Natural killer cell (primary cell): ENCODE data around the gene POFUT2. TPM values are rescaled to one million over a fixed set of nuclear protein-coding genes. Genes with fewer than 3 reads are reported as not detected.

Source experiments
- ATAC-seq, 3 donors: fragments of 150-1000 bp in 2 of 3; fragments of 200-7000 bp in 1 of 3; cut with Tn5 transposase; 1 replicate in 1 of 3; 2 replicates in 2 of 3; pipeline ENCODE4 v1.10.0; 2021; ENCODE audit warnings: mild to moderate bottlenecking in 2 of 3, moderate library complexity in 2 of 3
- DNase-seq, 2 donors: peaks; one replicate each; pipeline versions ENCODE4 v3.0.0 to v3.0.0-alpha.2; 2013 to 2021; ENCODE audit warnings: mixed read lengths in 1 of 2
- H3K27ac ChIP-seq: one replicate; pipeline ENCODE4 v1.5.1; 2013; ENCODE audit warnings: mild to moderate bottlenecking, low read length
- H3K27me3 ChIP-seq: one replicate; pipeline ENCODE4 v1.6.1; 2013; ENCODE audit warnings: low read length; ENCODE audit not compliant: control insufficient read depth, insufficient read depth
- H3K36me3 ChIP-seq: one replicate; pipeline ENCODE4 v1.6.1; 2013; ENCODE audit warnings: low read length; ENCODE audit not compliant: control insufficient read depth, insufficient read depth
- H3K4me1 ChIP-seq: one replicate; pipeline ENCODE4 v1.6.1; 2013; ENCODE audit warnings: low read length; ENCODE audit not compliant: control insufficient read depth, insufficient read depth
- H3K4me3 ChIP-seq: one replicate; pipeline ENCODE4 v1.5.1; 2013; ENCODE audit warnings: low read length
- H3K9me3 ChIP-seq: one replicate; pipeline ENCODE4 v1.6.1; 2013; ENCODE audit warnings: low read length; ENCODE audit not compliant: control insufficient read depth, insufficient read depth
- H3K27ac Mint-ChIP-seq, 2 donors: one replicate each; pipeline ENCODE4 v1.8.0; 2022; ENCODE audit warnings: mild to moderate bottlenecking in 2 of 2, mixed read lengths in 2 of 2, moderate library complexity in 1 of 2
- H3K27me3 Mint-ChIP-seq, 2 donors: one replicate each; pipeline ENCODE4 v1.8.0; 2022; ENCODE audit warnings: low read depth in 2 of 2, mixed read lengths in 2 of 2
- H3K36me3 Mint-ChIP-seq: one replicate; pipeline ENCODE4 v1.8.0; 2022; ENCODE audit warnings: mixed read lengths
- H3K4me1 Mint-ChIP-seq, 2 donors: one replicate each; pipeline ENCODE4 v1.8.0; 2022; ENCODE audit warnings: mixed read lengths in 2 of 2
- H3K4me3 Mint-ChIP-seq: one replicate; pipeline ENCODE4 v1.8.0; 2022; ENCODE audit warnings: mild to moderate bottlenecking, moderate library complexity, mixed read lengths
- H3K9me3 Mint-ChIP-seq, 2 donors: one replicate each; pipeline ENCODE4 v1.8.0; 2022; ENCODE audit warnings: mixed read lengths in 2 of 2
- CTCF ChIP-seq: fragments of 200-600 bp; IDR thresholded peaks from one replicate; pipeline ENCODE4 v1.8.0; 2022; ENCODE audit warnings: antibody characterized with exemption
- WGBS: methylation state at CpG from one replicate; pipeline ENCODE4 v1.1.7; 2013; ENCODE audit warnings: missing lambda C conversion rate; ENCODE audit not compliant: insufficient coverage; 5-methylcytosine and 5-hydroxymethylcytosine counted together
- intact Hi-C: fragments of 100-400 bp; cut with micrococcal nuclease; formaldehyde crosslinking; loops from one replicate; pipeline ENCODE4 v1.14.2; 2022
- total RNA-seq, 4 donors: library from RNA; stranded (reverse); fragments of 120-200 nt in 1 of 4; gene quantifications; one replicate each; pipeline versions ENCODE4 v1.2.3 to v1.2.4, GENCODE V29; 2013 to 2022

Gene POFUT2
- total RNA-seq, 3 donors from 2014 or later (not counting 1 experiment from before 2014, with no cell fraction given): 41.4 to 46.0 (median 43.3) TPM

DNA sequence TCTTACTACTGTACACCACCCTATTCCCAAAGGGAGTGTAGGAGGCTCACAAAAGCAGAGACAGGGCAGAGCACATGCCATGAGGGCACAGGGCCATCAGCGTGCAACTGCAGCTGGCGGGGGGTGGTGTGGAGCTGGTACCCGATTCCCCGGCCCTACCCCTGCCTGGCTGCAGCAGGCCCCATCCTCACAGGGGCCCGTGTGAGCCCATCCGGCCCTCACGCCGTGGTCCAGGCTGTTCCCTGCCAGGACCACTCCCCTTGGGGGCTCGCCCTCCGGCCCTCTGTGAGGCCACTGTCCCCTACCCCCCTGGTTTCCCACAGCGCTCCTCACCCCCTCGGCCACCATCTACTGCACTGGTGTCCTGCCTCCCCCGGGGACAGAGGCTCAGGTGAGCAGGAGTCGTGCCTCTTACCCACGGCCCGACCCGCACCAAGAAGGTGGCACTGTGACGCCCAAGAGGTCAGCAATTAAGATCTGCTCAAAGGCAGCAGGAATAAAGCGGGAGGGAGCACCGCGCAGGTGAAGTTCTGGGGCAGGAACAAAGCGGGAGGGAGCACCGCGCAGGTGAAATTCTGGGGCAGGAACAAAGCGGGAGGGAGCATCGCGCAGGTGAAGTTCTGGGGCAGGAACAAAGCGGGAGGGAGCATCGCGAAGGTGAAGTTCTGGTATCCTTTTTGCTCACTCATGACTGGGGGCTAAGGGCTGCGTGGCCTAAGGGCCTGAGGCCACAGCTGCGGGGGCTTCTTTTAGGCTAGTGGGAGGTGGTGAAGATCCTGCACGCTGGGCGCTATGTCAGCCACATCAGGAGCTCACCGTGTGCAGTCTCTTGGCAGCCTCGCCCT lies 3.9 kb downstream of the POFUT2 start:
- intact Hi-C loops: no loop called here
- Mint-ChIP-seq H3K27ac (no peak overlapping the region), H3K36me3 (peaks cover 10% of the 10 kb centered on the region), H3K27me3 (no peaks in the 10 kb centered on the region), H3K9me3 (no peaks in the 10 kb centered on the region), H3K4me3 (no peak overlapping the region), H3K4me1 (peaks cover 0 to 5% of the 10 kb centered on the region in 2 donors)
- Histone ChIP-seq H3K4me3 (no peak overlapping the region), H3K36me3 (peaks cover 43% of the 10 kb centered on the region), H3K9me3 (no peaks in the 10 kb centered on the region), H3K27me3 (no peaks in the 10 kb centered on the region), H3K4me1 (peaks cover 11% of the 10 kb centered on the region), H3K27ac (no peak overlapping the region)
- no peak for DNase-seq
- TF ChIP-seq CTCF: no peak
- ATAC-seq: no peak
- WGBS: 95% methylated on average over 36 of the region's 36 CpGs

DNA sequence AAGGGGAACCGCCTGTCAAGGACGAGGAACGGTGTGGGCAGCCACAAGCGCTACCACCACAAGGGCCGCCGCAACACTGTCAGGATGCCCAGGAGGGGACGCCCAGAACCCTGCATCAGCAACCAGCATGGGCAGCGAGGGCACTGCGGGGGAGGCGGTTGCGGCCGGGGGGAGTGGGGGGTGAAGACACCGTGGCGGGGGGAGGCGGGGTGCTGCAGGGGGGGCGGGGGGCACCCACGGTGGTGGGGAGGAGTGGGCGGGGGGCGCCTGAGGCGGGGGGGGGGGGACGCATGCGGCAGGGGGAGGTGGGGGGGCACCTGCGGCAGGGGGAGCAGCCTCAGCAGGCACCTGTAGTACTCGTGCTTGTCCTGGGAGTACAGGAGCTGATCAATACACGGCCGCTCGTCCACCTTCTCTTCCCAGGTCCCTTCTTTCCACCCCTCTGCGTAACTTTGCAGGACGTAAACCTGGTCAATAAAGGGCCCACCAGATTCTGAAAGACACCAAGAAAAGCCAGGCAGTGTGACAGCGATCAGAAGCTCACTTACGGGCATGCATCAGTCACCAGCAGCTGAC lies 4.6 kb downstream of the POFUT2 start:
- WGBS: 91% methylated on average over 16 of the region's 31 CpGs
- intact Hi-C loops: no loop called here
- Histone ChIP-seq H3K9me3 (no peaks in the 10 kb centered on the region), H3K36me3 (peaks cover 50% of the 10 kb centered on the region), H3K4me1 (peaks cover 5% of the 10 kb centered on the region), H3K4me3 (no peak overlapping the region), H3K27me3 (no peaks in the 10 kb centered on the region), H3K27ac (no peak overlapping the region)
- Mint-ChIP-seq H3K27me3 (no peaks in the 10 kb centered on the region), H3K4me1 (peaks cover 0 to 5% of the 10 kb centered on the region in 2 donors), H3K27ac (no peak overlapping the region), H3K36me3 (peaks cover 10% of the 10 kb centered on the region), H3K9me3 (no peaks in the 10 kb centered on the region), H3K4me3 (no peak overlapping the region)
- ATAC-seq (no peak), DNase-seq (no peak)
- no peak for TF ChIP-seq CTCF

GRCh38 chr21:45282283-45283034 lies 5.2 kb downstream of the POFUT2 start:
- H3K4me3 ChIP-seq: no peak overlapping the region
- no peaks in the 10 kb centered on the region for H3K9me3 Mint-ChIP-seq
- H3K27me3 Mint-ChIP-seq: no peaks in the 10 kb centered on the region
- no peak overlapping the region for H3K27ac Mint-ChIP-seq
- WGBS: 96% methylated on average over 22 of the region's 22 CpGs
- H3K4me3 Mint-ChIP-seq: no peak overlapping the region
- H3K27ac ChIP-seq: no peak overlapping the region
- H3K27me3 ChIP-seq: no peaks in the 10 kb centered on the region
- TF ChIP-seq CTCF: no peak
- no peaks in the 10 kb centered on the region for H3K4me1 Mint-ChIP-seq
- ATAC-seq: no peak
- peaks cover 10% of the 10 kb centered on the region for H3K36me3 Mint-ChIP-seq
- no peaks in the 10 kb centered on the region for H3K9me3 ChIP-seq
- peaks cover 5% of the 10 kb centered on the region for H3K4me1 ChIP-seq
- intact Hi-C loops: no loop called here
- H3K36me3 ChIP-seq: peaks cover 55% of the 10 kb centered on the region
- no peak for DNase-seq
